ENCODE measurements around the gene PCDHB1. TPM values are rescaled to one million over a fixed set of nuclear protein-coding genes. Genes with fewer than 3 reads are reported as not detected.
A peak's percentile ranks its signal among the peaks of the same experiment; 100 is the strongest.

PCDHB1 gene
- total and polyA plus RNA-seq, 2 experiments from 2014 or later = 0.03 to 0.05 TPM

DNA sequence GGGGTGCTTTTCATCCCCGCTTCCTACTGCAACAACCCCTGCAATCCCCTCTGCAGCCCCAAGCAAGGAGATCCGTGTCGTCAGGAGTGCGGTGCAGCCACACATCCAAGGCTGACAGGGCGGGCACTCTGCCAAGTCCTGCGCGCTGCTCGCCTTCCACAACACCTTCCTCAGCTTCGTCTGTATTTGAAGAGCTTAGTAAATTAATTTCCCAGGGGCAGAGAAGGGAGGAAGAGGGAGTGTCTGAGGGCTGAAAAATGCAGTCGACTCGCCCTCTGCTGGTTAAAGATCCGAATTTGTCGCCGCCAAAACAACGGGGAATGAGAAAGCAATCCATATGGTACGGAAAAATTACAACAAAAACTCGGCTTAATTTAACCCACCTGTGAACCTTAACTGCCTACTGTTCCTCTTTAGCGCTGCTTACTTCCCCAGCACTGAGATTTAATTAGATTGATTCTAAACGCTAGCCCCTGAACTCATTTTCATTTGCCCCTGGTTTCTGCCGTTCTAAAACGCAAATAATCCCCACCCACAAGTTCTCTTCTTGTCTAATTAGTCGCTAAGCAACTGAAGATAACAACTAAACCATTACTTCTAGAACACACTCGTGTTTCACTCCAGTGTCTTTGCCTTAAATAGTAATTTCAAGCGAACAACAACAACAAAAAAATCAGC lies 10.9 kb upstream of the PCDHB1 start (continued):
- peak; percentile 16 for TF ChIP-seq REST (IDR thresholded peaks at IDR 0.05; ENCODE audit: unreplicated experiment)
- peak; percentile 81 to 89 for TF ChIP-seq CTCF (conservative IDR thresholded peaks at IDR 0.05; ENCODE audit: low read depth in 2 of 2)

GRCh38 chr5:141040771-141041426 lies 10.3 kb upstream of the PCDHB1 start:
- peaks cover 25% of the 10 kb centered on the region for H3K4me1 ChIP-seq (ENCODE audit: insufficient read depth)
- H3K79me2 ChIP-seq (replicated peaks; ENCODE audit: insufficient read depth) = no peaks in the 10 kb centered on the region
- Mint-ChIP-seq H3K4me3 (no peak overlapping the region), H3K27me3 (ENCODE audit: insufficient read depth, low read depth, poor library complexity) (no peaks in the 10 kb centered on the region), H3K9me3 (no peaks in the 10 kb centered on the region), H3K36me3 (ENCODE audit: low read depth) (no peaks in the 10 kb centered on the region), H3K4me1 (peaks cover 18% of the 10 kb centered on the region), H3K27ac (no peak overlapping the region)
- H2AFZ ChIP-seq = no peak overlapping the region; the same call in 1 of the 2 replicates
- H4K20me1 ChIP-seq (replicated peaks; ENCODE audit: insufficient read depth) = no peaks in the 10 kb centered on the region
- no peaks in the 10 kb centered on the region for H3K36me3 ChIP-seq (ENCODE audit: insufficient read depth)
- peak overlapping the region; percentile 63 for H3K4me3 ChIP-seq
- no peaks in the 10 kb centered on the region for H3K27me3 ChIP-seq (ENCODE audit: insufficient read depth)
- H3K9me2 ChIP-seq (ENCODE audit: insufficient read depth) = no peaks in the 10 kb centered on the region
- peak; percentile 99 for DNase-seq (ENCODE audit: low spot score)
- H3K27ac ChIP-seq (ENCODE audit: low read depth) = peak overlapping the region; percentile 87
- peak; percentile 88 for ATAC-seq
- H3F3A ChIP-seq (replicated peaks; ENCODE audit: low read depth) = no peaks in the 10 kb centered on the region
- H3K4me2 ChIP-seq = peak overlapping the region; percentile 80
- no peak for TF ChIP-seq ZNF331 (CRISPR knock-in tag; IDR thresholded peaks at IDR 0.05; ENCODE audit: low read depth)
- TF ChIP-seq CTCF (conservative IDR thresholded peaks at IDR 0.05; ENCODE audit: low read depth in 2 of 2) = peak; percentile 77 to 91
- no peak for TF ChIP-seq EZH2phosphoT487 (IDR thresholded peaks at IDR 0.05; ENCODE audit: unreplicated experiment)
- peak; percentile 82 for TF ChIP-seq CREB1 (CRISPR knock-in tag; IDR thresholded peaks at IDR 0.05; ENCODE audit: low read depth)
- no peak for TF ChIP-seq EZH2 (IDR thresholded peaks at IDR 0.05; ENCODE audit: low read depth, unreplicated experiment)
- TF ChIP-seq POLR2AphosphoS5 (IDR thresholded peaks at IDR 0.05; ENCODE audit: low read depth) = peak; percentile 95
- no peak for TF ChIP-seq ZNF114 (CRISPR knock-in tag; IDR thresholded peaks at IDR 0.05)
- peak; percentile 99 for TF ChIP-seq REST (IDR thresholded peaks at IDR 0.05; ENCODE audit: unreplicated experiment)
- TF ChIP-seq STAT1 (IDR thresholded peaks at IDR 0.05; ENCODE audit: unreplicated experiment) = no peak
